Mesenteric fat pad (tissue), 1 donor: ENCODE results near the gene TRIM61. TPM values are rescaled to one million over a fixed set of nuclear protein-coding genes. Genes with fewer than 3 reads are reported as not detected.
"Not testable (repeated sequence)": the region's sequence is repeated elsewhere in the genome, so short reads cannot be mapped to it uniquely, and the experiment has no call there.

ENCODE experiments used
- DNase-seq: peaks from one replicate; pipeline ENCODE4 v3.0.0-alpha.2; 2020; ENCODE audit warnings: low spot score
- long read RNA-seq: library from polyadenylated mRNA; unstranded; transcript quantifications from one replicate; pipeline ENCODE4 v2.0.0, GENCODE V29; 2020
- total RNA-seq: library from RNA; stranded (reverse); fragmentation: NEBNext Ultra II Directional; extraction: Animal tissue kit (Norgen Biotek cat#: 25700); gene quantifications from one replicate; pipeline ENCODE4 v1.2.1, GENCODE V29; 2021
- donor health status: DM: yes; HTN: yes; CAD: no.

TRIM61 gene
- 2.1 TPM for total RNA-seq
- long read RNA-seq, partial matches to known transcripts, result 5 of 6 reads
- long read RNA-seq, other reads (novel, unspliced or antisense), result 1 of 6 reads

DNA sequence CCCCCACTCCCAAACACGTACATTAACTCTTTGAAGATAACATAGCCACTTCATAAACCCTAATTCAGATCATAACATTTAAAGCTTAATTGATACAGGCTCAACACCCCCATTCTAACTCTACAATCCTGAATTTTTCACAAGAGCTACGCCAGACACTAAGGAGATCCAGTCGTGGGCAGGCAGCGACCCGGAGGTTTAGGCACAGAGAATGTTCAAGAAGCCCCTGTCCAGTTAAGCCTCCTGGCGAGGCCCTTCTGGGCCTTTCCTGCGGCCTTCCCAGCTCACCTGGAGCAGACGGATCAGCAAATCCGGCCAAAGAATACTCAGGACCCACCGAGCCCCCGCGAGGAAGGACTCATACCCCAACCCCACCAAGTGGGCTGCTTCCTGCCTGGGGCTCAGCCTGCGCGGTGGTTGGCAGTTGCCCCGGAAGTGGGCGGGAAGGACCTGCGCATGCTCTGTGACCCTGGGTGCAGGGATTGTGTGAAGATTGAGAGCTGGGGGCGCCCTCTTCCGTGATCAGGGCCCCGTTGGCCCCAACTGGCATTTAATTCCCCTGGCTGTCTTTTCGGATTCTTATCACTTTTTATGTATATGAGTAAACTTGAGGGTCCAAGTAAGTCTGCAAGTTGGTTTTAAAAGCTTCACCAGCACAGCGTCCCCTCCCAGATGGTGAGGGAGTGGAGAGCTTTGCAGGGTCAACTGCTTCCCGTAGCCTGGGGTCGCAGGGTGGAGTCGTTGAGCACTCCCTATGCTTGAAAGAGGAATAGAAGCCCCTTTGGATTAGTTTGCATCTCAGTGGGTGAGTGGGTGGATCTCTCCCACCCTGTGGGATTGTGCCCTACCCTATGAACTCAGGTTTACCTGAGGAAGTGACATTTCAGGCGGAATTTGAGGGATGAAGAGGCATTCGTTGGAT lies at the start of gene TRIM61:
Gene TRIM61, minus strand, starts transcription at position 415 of the 922 bp plus-strand sequence. CDS start 7,655 bp downstream, outside the sequence.
- DNase-seq, result no peak

DNA sequence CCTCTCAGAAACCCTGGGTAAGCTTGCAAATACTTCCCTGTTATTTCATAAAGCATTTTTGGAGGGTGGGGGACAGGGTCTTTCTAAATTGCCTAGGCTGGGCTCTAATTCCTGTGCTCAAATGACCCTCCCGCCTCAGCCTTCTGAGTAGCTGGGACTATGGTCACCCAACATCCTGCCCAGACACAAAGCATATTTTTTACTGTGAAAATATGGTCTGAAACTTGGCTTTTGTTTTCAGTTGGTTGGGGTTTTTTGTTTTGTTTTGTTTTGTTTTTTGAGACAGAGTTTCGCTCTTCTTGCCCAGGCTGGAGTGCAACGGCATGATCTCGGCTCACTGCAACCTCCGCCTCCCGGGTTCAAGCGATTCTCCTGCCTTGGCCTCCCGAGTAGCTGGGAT lies 48.3 kb upstream of the TRIM61 start:
- DNase-seq, result not testable (repeated sequence)

DNA sequence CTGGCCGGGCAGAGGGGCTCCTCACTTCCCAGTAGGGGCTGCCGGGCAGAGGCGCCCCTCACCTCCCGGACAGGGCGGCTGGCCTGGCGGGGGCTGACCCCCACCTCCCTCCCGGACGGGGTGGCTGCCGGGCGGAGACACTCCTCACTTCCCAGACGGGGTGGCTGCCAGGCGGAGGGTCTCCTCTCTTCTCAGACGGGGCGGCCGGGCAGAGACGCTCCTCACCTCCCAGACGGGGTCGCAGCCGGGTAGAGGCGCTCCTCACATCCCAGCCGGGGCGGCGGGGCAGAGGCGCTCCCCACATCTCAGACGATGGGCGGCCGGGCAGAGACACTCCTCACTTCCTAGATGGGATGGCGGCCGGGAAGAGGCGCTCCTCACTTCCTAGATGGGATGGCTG lies 42.5 kb upstream of the TRIM61 start:
- DNase-seq, result not testable (repeated sequence)

DNA sequence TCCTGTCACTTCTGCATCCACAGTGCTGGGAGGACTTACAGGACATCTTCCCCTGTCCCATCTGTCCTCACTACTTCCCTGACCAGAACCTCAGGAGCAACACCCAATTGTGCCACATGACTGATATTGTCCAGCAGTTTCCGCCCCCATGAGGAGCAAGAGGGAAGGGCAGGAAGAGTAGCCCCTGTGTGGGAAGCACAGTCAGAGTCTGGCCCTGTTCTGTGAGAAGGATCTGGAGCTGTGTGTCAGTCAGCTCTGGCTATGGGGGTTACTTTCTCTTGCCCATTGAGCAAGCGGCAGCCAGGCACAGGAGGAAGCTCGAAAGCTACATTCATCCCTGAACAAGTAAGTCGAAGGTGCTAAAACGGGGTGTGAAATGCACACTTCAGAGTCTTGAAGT lies 39.5 kb upstream of the TRIM61 start:
- no peak for DNase-seq

DNA sequence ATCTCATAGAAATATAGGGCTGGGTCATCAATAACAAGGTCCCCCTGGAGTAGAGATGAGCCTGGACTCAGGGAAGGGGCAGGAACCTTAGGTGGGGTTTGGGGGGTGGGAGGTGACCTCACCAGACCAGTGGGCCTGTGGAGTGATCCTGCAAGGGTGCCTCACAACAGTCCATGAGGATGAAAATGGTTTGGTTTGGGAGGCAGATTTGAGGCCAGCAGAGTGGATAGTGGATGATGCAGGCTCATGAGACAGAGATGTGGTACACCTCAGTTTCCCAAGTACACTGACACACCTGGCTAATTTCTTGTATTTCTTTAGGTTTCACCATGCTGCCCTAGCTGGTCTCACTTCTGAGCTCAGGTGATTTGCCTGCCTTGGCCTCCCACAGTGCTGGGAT lies 36.2 kb upstream of the TRIM61 start:
- DNase-seq, result no peak

DNA sequence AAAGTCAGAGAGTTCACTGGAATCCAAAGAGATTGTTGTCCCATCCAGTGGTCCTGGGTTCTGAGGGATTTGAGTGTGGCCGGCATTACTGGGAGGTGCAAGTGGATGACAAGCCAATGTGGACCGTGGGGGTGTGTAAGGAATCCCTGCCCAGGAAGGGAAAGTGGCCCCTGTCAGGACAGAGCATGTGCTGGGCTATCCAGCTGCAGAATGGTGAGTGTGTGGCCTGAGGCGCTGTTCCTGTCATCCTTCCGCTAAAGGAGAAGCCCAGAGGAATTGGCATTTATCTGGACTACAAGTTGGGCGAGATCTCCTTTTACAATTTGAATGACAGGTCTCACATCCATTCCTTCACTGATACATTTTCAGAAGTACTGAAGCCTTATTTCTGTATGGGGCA lies 33.9 kb upstream of the TRIM61 start:
- DNase-seq, result no peak

DNA sequence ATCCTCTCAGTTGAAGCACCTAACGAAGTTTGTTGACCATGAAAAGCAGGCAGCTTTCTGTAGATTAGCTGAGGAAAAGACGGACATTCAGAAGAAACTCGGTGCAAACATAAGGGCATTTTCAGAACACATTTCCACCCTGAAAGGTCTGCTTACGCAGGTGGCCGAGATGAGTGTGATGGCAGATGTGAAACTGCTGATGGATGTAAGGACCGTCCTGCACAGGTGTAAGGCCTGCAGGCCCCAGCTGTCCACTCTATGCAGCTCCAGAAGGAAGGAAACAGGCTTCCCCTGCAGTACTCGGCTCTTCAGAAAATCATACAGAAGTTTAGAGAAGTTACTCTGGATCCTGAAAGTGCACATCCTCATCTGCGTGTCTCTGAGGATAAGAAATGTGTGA lies 33.5 kb upstream of the TRIM61 start:
- no peak for DNase-seq

DNA sequence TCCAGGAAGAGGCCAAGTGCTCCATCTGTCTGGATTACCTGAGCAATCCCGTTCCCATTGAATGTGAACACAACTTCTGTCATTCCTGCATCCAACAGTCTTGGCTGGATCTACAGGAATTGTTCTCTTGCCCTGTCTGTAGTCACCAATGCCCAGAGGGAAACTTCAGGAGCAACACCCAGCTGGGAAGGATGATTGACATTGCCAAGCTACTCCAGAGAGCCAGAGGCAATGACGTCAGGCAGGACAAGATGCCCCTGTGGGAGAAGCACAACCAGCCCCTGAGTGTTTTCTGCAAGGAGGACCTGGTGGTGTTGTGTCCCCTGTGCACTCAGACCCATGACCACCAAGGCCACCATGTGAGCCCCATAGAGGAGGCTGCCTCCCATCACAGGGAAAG lies 33.0 kb upstream of the TRIM61 start:
- no peak for DNase-seq

DNA sequence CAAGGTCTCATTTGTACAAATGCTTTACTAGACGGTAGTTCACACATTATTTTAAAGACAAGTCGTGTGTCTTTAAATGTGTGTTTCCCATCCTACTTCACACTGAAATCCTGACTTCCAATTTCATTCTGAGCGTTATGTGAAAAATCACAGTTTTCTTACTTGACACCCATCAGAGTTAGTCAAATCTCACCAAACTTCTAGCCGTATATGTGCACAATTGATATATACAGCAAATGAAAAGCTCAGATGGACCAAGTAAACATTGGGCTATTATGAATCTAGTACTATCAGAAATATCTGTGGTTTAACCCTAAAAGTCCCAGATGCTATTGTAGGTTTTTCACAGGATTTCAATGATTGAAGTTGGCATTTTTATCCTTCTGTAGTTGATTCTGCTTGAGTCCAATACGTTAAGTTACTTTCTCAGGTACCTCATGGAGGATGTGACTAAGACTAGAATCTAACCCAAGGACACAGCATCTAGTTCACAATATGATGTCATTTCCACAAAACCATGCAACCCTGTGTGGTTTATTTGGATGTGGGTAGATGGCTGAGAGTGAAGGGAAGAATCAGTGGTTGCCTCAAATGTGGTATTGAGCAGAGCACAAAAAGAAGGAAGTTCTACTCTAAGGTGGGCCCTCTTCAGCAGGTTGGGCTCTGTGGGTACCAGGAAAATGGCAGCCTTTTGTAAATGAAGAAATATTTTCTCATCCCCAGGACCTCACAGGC lies 32.2 kb upstream of the TRIM61 start:
- DNase-seq, result no peak

DNA sequence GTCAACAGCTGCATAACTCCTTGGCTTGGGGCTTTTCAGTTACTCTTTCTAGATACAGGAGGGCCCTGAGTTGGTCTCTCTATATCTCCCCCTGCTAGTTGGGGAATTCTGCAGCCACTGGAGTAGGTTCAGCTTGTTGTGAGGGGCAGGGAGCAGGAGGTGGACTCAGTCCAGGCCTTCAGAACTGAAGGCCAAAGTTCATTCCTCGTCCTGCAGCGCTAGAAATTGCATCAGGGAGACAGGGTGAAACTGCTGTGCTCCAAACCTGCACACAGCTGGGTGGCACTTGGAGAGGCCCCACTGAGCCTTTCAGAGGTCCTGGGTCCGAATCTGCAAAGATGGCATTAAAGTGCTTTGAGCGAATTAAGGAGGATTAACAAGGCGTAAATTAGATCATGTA lies 29.4 kb upstream of the TRIM61 start:
- DNase-seq, result no peak

DNA sequence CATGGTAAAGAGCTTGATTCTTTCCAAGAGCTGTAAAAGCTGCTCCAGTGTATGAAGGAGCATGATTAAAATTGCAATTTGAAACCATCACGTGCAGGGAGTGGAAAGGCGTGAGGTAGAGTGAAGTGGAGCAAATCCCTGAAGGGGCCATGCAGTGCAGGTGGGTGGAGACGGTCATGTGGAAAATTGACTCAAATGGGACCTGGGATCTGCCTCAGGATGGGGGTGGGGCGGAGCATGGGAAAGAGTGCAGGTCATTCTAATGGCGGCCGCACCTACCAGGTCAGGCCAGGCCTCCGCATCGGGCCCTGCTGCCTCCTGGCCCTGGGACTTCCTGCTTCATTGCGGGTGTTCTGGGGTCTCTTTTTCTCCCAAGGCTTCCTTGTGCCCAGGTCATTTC lies 29.0 kb upstream of the TRIM61 start:
- DNase-seq, result no peak

DNA sequence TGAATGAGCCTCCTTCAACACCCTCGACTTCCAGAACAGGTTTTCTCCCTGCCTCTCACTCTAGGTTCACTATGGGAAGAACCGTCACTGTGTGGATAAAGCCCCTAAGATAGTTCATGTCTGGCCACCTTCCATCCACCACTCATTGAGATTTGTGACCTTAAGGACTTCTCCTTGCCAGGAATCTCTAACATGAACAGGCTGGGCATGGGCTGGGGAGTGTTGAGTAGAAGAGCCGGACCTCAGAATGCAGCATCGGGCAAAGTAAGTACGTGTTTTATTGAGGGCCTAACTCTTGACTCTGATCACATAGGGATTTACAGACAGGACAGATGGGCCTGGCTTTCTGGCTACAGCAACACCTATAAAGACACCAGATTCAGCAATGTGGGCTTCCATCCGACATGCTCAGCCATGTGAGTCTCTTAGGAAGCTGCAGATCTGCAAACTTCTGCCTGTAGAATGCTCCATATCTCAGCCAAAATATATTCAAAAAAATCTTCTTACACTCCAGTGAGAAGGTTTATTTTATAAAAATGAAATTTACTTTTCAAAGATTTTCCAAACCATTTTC lies 28.0 kb upstream of the TRIM61 start:
- DNase-seq, result no peak

DNA sequence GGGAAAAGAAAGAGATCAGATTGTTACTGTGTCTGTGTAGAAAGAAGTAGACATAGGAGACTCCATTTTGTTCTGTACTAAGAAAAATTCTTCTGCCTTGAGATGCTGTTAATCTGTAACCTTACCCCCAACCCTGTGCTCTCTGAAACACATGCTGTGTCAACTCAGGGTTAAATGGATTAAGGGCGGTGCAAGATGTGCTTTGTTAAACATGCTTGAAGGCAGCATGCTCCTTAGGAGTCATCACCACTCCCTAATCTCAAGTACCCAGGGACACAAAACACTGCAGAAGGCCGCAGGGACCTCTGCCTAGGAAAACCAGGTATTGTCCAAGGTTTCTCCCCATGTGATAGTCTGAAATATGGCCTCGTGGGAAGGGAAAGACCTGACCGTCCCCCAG lies 24.5 kb upstream of the TRIM61 start:
- not testable (repeated sequence) for DNase-seq

DNA sequence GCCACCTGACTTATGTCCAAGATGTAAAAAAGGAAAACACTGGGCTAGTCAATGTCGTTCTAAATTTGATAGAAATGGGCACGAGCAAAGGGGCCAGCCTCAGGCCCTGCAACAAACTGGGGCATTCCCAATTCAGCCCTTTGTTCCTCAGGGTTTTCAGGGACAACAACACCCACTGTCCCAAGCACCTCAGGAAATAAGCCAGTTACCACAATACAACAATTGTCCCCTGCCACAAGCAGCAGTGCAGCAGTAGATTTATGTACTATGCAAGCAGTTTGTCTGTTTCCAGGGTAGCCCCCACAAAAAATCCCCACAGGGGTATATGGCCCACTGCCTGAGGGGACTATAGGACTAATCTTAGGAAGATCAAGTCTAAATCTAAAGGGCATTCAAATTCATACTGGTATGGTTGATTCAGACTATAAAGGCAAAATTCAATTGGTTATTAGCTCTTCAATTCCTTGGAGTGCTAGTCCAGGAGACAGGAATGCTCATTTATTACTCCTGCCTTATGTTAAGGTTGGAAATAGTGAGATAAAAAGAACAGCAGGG lies 21.1 kb upstream of the TRIM61 start:
- DNase-seq, result not testable (repeated sequence)

DNA sequence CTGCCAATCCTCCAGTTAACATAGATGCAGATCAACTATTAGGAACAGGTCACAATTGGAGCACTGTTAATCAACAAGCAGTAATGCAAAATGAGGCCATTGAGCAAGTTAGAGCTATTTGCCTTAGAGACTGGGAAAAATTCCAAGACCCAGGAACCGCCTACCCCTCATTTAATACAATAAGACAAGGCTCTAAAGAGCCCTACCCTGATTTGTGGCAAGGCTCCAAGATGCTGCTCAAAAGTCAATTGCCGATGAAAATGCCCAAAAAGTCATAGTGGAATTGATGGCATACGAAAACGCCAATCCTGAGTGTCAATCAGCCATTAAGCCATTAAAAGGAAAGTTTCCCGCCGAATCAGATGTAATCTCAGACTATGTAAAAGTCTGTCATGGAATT lies 20.5 kb upstream of the TRIM61 start:
- no peak for DNase-seq

DNA sequence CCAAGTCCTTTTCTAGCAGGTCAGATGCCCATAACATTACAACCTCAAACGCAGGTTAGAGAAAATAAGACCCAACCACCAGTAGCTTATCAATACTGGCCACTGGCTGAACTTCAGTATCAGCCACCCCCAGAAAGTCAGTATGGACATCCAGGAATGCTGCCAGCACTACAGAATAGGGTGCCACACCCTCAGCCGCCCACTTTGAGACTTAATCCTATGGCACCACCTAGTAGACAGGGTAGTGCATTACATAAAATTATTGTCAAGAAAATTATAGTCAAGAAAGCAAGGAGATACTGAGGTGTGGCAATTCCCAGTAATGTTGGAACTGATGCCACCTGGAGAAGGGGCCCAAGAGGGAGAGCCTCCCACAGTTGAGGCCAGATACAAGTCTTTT lies 19.9 kb upstream of the TRIM61 start:
- DNase-seq, result no peak

DNA sequence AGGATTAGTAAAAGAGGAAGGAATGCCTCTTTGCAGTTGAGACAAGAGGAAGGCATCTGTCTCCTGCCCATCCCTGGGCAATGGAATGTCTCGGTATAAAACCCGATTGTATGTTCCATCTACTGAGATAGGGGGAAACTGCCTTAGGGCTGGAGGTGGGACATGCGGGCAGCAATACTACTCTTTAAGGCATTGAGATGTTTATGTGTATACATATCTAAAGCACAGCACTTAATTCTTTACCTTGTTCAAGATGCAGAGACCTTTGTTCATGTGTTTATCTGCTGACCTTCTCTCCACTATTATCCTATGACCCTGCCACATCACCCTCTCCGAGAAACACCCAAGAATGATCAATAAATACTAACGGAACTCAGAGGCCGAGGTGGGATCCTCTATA lies 18.7 kb upstream of the TRIM61 start:
- not testable (repeated sequence) for DNase-seq

DNA sequence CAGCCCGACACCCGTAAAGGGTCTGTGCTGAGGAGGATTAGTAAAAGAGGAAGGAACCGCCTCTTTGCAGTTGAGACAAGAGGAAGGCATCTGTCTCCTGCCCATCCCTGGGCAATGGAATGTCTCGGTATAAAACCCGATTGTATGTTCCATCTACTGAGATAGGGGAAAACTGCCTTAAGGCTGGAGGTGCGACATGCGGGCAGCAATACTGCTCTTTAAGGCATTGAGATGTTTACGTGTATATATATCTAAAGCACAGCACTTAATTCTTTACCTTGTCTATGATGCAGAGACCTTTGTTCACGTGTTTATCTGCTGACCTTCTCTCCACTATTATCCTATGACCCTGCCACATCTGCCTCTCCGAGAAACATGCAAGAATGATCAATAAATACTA lies 13.3 kb upstream of the TRIM61 start:
- not testable (repeated sequence) for DNase-seq

DNA sequence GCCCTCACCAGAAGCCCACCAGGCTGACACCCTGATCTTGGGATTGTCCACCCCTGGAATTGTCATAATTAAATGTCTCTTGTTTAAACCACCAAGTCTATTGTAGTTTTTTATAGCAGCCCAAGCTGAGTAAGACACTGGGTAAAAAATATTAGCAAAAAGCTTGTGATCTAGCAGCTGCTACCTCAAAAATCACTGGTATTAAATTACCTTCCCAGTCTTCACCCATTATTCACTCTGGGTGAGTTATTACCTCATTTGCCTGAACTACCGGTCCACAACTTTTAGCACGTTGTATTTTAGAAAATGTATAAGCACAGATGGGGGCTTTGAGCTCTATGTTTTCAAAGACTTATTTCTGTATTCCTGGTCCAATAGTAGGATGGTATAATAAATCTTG lies 12.0 kb upstream of the TRIM61 start:
- DNase-seq, result no peak

DNA sequence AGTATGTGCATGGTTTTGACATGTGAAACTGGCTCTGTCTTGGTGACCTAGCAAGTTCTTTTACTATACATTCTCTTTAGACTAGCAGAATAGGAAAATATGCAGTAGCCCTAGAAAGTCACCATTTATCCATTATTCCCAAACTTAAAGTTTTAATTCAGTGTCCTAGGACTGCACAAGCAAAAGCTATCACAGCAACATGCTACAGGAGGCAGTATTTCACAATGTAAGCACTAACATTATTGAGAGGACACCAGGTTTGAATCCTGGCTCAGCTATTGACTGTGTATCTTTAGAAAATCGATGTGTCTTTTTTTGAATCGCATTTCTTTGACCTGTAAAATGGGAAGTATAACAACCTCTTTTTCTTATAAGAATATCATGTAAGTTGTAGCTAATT lies 5.5 kb downstream of the TRIM61 start:
- not testable (repeated sequence) for DNase-seq

DNA sequence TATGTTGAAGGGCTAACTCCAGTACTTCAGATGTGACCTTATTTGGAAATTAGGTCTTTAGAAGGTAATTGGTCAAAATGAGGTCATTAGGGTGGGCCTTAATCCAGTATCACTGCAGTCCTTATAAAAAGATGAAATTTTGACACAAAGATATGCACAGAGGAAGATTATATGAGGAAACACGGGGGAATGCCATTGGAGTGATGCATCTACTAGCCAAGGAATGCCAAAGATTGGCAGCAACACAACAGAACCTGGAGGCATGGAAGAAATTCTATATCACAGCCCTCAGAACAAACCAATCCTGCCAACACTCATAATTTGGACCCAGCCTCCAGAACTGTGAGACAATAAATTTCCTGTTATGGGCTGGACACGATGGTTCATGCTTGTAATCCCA lies 17.6 kb downstream of the TRIM61 start:
- no peak for DNase-seq

DNA sequence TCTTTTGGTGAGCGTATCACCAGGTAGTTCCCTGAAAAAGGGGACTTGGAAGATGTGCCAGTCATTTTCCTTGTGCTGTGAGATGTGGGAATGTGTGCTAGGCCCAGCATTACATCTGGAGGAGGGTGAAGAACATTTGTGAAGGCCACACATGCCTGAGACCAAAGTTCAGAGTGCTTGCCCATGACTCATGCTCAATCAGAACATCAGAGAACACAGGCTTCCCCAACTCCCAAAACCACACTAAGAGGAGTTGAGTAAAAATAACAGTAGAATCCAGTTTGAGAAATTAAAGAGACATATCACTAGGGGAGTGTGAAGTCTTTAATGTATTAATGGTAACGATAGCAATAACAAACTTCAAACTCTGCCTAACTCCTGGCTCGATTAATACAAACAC lies 18.0 kb downstream of the TRIM61 start:
- not testable (repeated sequence) for DNase-seq
